ENCODE results near the gene C11orf65.
A peak's percentile ranks its signal among the peaks of the same experiment; 100 is the strongest.

Gene C11orf65, protein sequence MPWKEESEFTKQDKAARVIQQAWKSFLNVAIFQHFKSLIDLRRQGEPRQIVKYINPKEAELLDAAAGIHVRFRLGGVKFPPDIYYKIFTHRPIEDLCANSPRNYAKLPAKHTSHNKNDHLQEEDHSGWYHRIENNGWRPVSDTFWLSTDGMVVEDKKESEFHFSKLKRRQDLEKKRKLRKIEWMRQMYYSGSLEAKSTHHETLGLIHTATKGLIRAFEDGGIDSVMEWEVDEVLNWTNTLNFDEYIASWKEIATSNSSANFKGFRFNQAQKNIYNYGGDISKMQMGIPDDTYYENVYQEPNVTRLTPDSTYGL

GRCh38 chr11:108467091-108467823, at the start of gene C11orf65:
Gene C11orf65, minus strand, starts transcription at chr11:108467529. Its CDS starts 5,970 bp downstream, at chr11:108461559.
- DNase-seq (ENCODE audit: low read depth in 1 of 2, low spot score in 1 of 2): peak; percentile 91 to 94

DNA sequence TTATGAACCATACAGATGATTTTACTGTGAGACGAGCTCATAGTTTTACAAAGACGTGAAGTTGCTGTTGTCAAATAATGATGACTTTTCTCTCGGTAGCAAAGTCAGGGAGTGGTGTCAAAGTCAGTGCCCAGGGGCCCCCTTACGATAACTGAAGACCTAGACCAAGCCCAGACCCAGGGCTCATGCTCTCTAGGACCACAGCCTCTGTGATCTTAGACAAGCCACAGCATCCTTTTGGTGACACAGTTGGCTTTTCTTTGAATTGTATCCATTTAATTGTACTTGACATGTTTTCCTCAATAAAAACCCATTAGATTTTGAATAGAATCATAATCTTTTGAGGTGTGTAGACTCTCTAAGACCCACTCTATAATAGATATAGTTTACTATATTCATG, 48.8 kb upstream of the C11orf65 start:
- no peak for DNase-seq (ENCODE audit: low read depth in 1 of 2, low spot score in 1 of 2)

GRCh38 chr11:108512708-108513107, 45.4 kb upstream of the C11orf65 start:
- no peak for DNase-seq (ENCODE audit: low read depth in 1 of 2, low spot score in 1 of 2)

DNA sequence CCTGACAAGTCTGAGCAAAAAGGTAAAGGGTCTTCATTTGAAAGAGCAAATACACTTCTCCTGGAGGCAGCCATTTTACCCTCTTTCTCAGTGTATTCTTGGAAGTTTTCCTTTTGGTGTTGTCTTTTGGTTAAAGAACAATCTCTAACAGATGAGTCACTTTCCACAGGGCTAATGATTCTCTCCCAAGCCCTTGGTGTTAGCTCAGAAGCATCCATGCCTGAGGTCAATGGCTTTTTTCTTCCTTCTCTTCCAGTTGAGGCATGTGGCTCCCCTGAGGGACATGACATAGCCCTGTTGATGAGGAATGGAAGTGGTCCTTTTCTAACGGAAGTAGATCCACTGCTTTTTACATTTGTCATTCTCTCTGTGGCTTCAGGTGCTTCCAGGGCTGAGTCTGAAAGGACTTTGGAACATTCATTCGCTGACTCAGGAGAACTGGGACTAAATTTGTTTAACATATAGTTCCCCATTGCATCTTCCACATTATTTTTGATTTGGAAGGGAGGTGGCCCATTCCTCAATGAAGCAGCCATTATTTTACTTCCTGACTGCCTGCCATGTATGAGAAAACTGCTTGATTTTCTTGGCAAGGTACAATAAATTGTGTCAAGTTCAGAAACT, 44.6 kb upstream of the C11orf65 start:
- DNase-seq (ENCODE audit: low read depth in 1 of 2, low spot score in 1 of 2): no peak

- DNase-seq (ENCODE audit: low read depth in 1 of 2, low spot score in 1 of 2): no peak
Measured at GRCh38 chr11:108508653-108509593, 41.6 kb upstream of the C11orf65 start.

- no peak for DNase-seq (ENCODE audit: low read depth in 1 of 2, low spot score in 1 of 2)
Measured at GRCh38 chr11:108501396-108501795, 34.1 kb upstream of the C11orf65 start.

DNA sequence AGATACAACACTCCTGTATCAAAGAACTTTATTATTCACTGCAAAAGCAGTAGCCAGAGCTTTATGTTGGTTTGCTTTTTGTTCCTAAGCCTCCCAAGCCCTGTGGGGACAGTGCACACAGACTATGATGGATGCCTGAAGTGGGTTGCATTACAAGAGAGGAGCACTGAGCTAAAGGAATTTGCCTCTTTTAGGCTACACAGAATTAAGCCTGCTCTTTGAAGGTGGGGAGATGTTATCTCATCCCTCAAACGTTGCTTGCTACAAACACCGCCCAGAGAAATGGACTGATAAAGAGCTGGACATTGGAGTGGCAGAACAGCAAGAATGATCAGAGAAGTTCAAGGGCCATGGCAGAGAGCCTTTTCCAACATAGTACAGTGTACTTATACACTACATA, 33.4 kb upstream of the C11orf65 start:
- DNase-seq (ENCODE audit: low read depth in 1 of 2, low spot score in 1 of 2): no peak

DNA sequence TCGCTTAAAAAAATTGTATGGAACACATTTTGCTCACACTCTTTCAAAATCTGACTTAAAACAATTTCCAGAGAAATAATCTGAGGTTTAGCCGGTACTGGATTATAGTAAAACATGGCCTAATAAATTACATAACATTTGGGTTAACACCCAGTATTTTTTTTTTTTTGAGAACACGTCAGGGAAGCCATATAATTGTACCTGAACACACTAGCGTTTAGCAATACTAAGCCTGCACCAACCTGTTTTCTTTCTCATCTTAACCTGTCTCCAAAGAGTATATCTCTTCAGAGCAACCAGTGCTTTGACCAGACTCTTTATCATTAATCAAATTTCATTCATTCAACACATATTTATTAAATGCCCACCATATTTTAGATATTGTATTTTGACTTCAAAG, 32.8 kb upstream of the C11orf65 start:
- DNase-seq (ENCODE audit: low read depth in 1 of 2, low spot score in 1 of 2): no peak

GRCh38 chr11:108498816-108499408, 31.6 kb upstream of the C11orf65 start:
- no peak for DNase-seq (ENCODE audit: low read depth in 1 of 2, low spot score in 1 of 2)

- DNase-seq (ENCODE audit: low read depth in 1 of 2, low spot score in 1 of 2): peak; percentile 6 to 22
Measured at GRCh38 chr11:108498046-108498815, 30.9 kb upstream of the C11orf65 start, which contains the start of gene POGLUT3. Gene POGLUT3, minus strand, starts transcription at chr11:108498384. Its CDS starts 18 bp downstream, at chr11:108498366.

GRCh38 chr11:108497317-108498045, 30.2 kb upstream of the C11orf65 start:
- DNase-seq (ENCODE audit: low read depth in 1 of 2, low spot score in 1 of 2): peak; percentile 38 to 62

- no peak for DNase-seq (ENCODE audit: low read depth in 1 of 2, low spot score in 1 of 2)
Measured at GRCh38 chr11:108496643-108497256, 29.4 kb upstream of the C11orf65 start.

- no peak for DNase-seq (ENCODE audit: low read depth in 1 of 2, low spot score in 1 of 2)
Measured at GRCh38 chr11:108495326-108495725, 28.0 kb upstream of the C11orf65 start.

DNA sequence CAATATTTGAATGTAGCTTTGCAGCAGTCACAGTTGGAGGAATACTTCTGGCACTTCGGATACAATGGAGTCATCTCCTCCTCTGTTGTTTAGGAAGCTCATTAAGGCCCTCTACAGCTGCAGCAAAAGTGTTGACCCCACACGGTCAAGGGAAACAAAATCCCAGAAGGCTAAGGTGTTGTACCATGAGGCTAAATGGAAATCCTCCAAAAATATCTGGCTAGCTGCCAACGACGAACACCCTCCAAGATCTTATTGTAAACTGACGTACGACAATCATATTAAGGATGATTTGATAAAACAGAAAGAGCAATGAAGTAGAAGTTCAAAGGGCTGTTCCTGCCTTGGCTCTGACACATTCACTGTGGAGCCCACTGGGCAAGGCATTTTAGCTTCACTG, 26.9 kb upstream of the C11orf65 start:
- DNase-seq (ENCODE audit: low read depth in 1 of 2, low spot score in 1 of 2): no peak

- no peak for DNase-seq (ENCODE audit: low read depth in 1 of 2, low spot score in 1 of 2)
Measured at GRCh38 chr11:108491936-108492335, 24.6 kb upstream of the C11orf65 start.

DNA sequence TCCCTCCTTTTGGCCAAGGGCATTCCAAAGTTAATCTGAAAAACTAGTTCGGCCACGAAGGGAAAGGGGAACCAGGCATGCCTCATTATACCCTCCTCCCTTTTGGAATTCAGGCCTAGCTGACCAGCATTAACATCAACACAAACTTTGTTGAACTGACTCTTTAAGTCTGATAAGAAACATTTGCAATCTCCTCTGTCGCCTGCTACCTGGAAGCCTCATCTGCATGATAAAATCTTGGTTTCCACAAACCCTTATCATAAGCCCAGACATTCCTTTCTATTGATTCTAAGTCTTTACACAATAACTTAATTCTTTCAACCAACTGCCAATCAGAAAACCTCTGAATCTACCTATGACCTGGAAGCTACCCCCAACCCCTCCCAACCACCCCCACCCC, 19.5 kb upstream of the C11orf65 start:
- no peak for DNase-seq (ENCODE audit: low read depth in 1 of 2, low spot score in 1 of 2)

DNA sequence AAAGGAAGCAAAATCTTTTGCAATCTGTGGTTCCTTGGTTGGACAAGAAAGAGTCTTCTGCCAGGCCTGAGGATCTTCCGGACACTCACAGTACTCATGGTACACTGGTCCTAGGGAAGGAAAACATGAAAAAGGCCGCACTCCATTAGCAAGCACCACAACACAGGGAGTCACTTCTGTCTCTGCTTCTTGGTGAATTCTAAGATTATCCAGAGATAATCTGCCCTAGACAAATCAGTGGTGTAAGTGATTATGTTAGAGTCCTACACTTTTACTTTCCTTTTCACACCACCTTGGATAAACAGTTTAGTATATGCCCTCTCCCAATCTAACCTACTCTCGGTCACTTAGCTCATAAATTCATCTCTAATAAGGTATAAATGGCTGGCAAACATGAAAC, 19.0 kb upstream of the C11orf65 start:
- DNase-seq (ENCODE audit: low read depth in 1 of 2, low spot score in 1 of 2): no peak

DNA sequence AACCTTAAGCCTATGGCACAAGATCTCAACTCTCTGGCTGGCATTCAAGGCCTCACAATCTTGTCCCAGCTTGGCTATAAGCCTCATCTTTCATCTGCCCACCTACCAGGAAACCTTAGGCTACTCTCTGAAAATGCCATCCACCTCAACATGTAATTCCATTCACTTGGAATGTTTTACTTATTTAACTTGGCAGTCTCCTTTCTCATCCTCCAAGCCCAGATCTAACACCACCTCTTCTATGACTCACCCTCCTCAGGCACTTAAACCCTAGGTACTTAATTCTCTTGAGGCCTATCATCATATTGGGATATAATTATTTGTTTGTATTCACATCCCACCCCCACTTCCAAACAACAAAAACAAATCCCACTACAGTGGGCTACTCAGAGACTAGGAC, 15.8 kb upstream of the C11orf65 start:
- DNase-seq (ENCODE audit: low read depth in 1 of 2, low spot score in 1 of 2): no peak
